HEK293T (cell line): Measurements from ENCODE around the gene THAP5.

ENCODE experiments used
- CTCF ChIA-PET: fragments of 350-600 bp; formaldehyde crosslinking; extraction: SDS; loops from one replicate; lab custom pipeline; 2021; ENCODE audit warnings: antibody characterized with exemption, inconsistent platforms; lab: Yijun Ruan, JAX
- POLR2A ChIA-PET: fragments of 350-600 bp; formaldehyde crosslinking; extraction: SDS; loops from one replicate; lab custom pipeline; 2020; ENCODE audit warnings: antibody characterized with exemption, inconsistent platforms; lab: Yijun Ruan, JAX
- DNase-seq: peaks from one replicate; pipeline ENCODE4 v3.0.0; 2012; ENCODE audit warnings: mixed read lengths; ENCODE audit errors: extremely low spot score
- ARNT ChIP-seq: fragments of 450-650 bp; IDR thresholded peaks from 2 replicates; pipeline ENCODE4 v1.6.1; 2017; ENCODE audit warnings: mild to moderate bottlenecking
- BHLHE40 ChIP-seq: fragments of 450-650 bp; IDR thresholded peaks from 2 replicates; pipeline ENCODE4 v1.6.1; 2016; ENCODE audit warnings: mild to moderate bottlenecking, moderate library complexity, borderline replicate concordance
- CTBP1 ChIP-seq: fragments of 450-650 bp; IDR thresholded peaks from 2 replicates; pipeline ENCODE4 v1.6.1; 2016; ENCODE audit warnings: borderline replicate concordance
- ELF4 ChIP-seq: fragments of 450-650 bp; IDR thresholded peaks from 2 replicates; pipeline ENCODE4 v1.6.1; 2017; ENCODE audit warnings: antibody characterized with exemption
- FOXA1 ChIP-seq: fragments of 450-650 bp; IDR thresholded peaks from 2 replicates; pipeline ENCODE4 v1.6.1; 2016; ENCODE audit warnings: mild to moderate bottlenecking
- FOXK2 ChIP-seq: fragments of 450-650 bp; IDR thresholded peaks from 2 replicates; pipeline ENCODE4 v1.6.1; 2016; ENCODE audit warnings: mild to moderate bottlenecking
- FOXM1 ChIP-seq: fragments of 450-650 bp; IDR thresholded peaks from 2 replicates; pipeline ENCODE4 v1.6.1; 2017; ENCODE audit warnings: mild to moderate bottlenecking, borderline replicate concordance
- HDGF ChIP-seq: fragments of 450-650 bp; IDR thresholded peaks from 2 replicates; pipeline ENCODE4 v1.6.1; 2017; ENCODE audit warnings: antibody characterized with exemption, borderline replicate concordance
- L3MBTL2 ChIP-seq: fragments of 450-650 bp; conservative IDR thresholded peaks from 2 replicates; pipeline ENCODE4 v1.6.1; 2016; ENCODE audit warnings: mild to moderate bottlenecking
- LEF1 ChIP-seq: fragments of 450-650 bp; IDR thresholded peaks from 2 replicates; pipeline ENCODE4 v1.6.1; 2017; ENCODE audit warnings: mild to moderate bottlenecking, borderline replicate concordance
- NFRKB ChIP-seq: fragments of 450-650 bp; IDR thresholded peaks from 2 replicates; pipeline ENCODE4 v1.6.1; 2016; ENCODE audit warnings: mild to moderate bottlenecking, moderate library complexity
- PKNOX1 ChIP-seq: fragments of 450-650 bp; IDR thresholded peaks from 2 replicates; pipeline ENCODE4 v1.6.1; 2016
- SP1 ChIP-seq: fragments of 450-650 bp; IDR thresholded peaks from 2 replicates; pipeline ENCODE4 v1.6.1; 2017
- SUZ12 ChIP-seq: fragments of 450-650 bp; IDR thresholded peaks from 2 replicates; pipeline ENCODE4 v1.6.1; 2016; ENCODE audit warnings: mild to moderate bottlenecking
- TARDBP ChIP-seq: fragments of 450-650 bp; IDR thresholded peaks from 2 replicates; pipeline ENCODE4 v1.6.1; 2016
- ZNF384 ChIP-seq: fragments of 450-650 bp; IDR thresholded peaks from 2 replicates; pipeline ENCODE4 v1.6.1; 2016

Gene THAP5

GRCh38 chr7:108598153-108598552, 28.6 kb upstream of the THAP5 start:
- POLR2A ChIA-PET, result no interaction called here
- CTCF ChIA-PET, result no interaction called here
- TF ChIP-seq FOXM1 (no peak), HDGF (no peak), ARNT (no peak), BHLHE40 (no peak), CTBP1 (no peak), ZNF384 (no peak), PKNOX1 (no peak), TARDBP (no peak), FOXA1 (no peak), LEF1 (no peak), FOXK2 (no peak), NFRKB (no peak), SP1 (no peak), L3MBTL2 (no peak)
- DNase-seq, result no peak

DNA sequence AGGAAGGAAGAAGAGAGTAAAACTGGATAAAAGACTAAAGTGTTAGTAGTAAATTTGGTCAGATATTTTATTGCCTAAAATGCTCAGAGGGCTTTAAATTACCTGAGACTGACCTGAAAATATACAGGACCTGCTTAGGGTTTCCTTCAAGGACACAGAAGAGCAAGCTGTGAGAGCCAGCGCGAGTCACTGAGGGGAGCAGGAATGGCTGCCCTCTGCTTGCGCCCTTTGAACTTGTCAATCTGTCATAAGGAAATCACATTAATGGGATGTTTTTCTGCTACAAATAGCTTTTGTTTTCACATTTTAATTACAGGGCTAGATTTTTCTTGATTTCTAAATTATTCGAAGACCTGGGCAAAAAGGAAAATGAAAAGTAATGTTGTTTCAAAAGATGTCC, 27.1 kb upstream of the THAP5 start:
- ChIA-PET CTCF (no interaction called here), POLR2A (no interaction called here)
- no peak for DNase-seq
- no peak for TF ChIP-seq BHLHE40
- no peak for TF ChIP-seq NFRKB
- no peak for TF ChIP-seq TARDBP
- no peak for TF ChIP-seq PKNOX1
- TF ChIP-seq CTBP1, result no peak
- TF ChIP-seq LEF1, result no peak
- TF ChIP-seq FOXK2, result no peak
- TF ChIP-seq ZNF384, result no peak
- no peak for TF ChIP-seq L3MBTL2
- TF ChIP-seq FOXM1, result no peak
- no peak for TF ChIP-seq ARNT
- TF ChIP-seq HDGF, result no peak
- no peak for TF ChIP-seq SUZ12

DNA sequence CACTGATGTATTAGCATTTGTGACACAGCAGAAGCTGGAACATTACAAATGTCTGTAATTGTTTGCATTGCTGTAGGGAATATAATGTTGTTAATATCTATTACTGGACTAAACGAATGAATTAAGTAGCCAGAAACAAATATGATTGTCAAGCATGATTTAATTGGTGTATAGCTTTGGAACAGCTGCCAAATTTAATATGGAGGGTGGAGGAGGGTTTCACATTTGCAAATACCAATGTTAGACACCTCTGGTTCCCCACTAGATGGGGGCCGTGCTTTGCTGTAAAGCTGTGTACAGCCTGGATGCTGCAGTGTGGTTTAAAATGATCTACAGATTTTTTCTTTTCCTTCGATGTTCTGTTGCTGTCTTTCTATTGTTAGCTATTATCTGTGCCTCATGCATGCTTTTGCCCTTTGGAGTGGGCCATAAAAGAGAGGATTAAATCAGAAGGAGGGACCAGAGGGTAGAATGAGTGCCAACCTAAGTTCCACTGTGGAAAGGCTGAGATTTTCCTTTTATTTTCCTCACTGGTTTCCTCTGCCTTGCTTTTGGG, 23.2 kb upstream of the THAP5 start:
- POLR2A ChIA-PET, result no interaction called here
- CTCF ChIA-PET, result interaction anchor here (0.7 kb wide), 1 partner anchor 13 kb away, joined by 3 read pairs; no protein-coding TSS in a partner anchor
- TF ChIP-seq LEF1, result no peak
- TF ChIP-seq FOXK2, result no peak
- TF ChIP-seq ARNT, result no peak
- no peak for TF ChIP-seq ZNF384
- no peak for TF ChIP-seq SUZ12
- TF ChIP-seq L3MBTL2, result no peak
- no peak for TF ChIP-seq PKNOX1
- TF ChIP-seq BHLHE40, result no peak
- no peak for TF ChIP-seq FOXA1
- no peak for TF ChIP-seq TARDBP
- TF ChIP-seq SP1, result no peak
- TF ChIP-seq FOXM1, result no peak
- TF ChIP-seq ELF4, result no peak
- TF ChIP-seq NFRKB, result no peak
- no peak for TF ChIP-seq HDGF
- no peak for TF ChIP-seq CTBP1
- DNase-seq, result peak; percentile 10

DNA sequence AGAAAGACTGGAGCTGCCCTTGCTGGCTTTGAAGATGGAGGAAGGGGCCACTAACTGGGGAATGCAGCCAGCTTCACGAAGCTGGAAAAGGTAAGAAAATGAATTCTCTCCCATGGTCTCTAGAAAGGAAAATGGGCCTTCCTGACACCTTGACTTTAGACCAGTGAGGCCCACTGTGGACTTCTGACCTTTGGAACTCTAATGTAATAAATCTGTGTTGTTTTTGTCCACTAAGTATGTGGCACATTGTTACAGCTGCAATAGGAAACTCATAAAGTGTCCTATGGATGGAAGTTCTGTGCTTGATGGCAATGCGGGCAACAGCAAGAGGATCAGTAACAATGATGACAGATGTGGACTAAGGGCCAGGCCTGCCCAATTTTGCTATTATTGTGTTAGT, 21.1 kb upstream of the THAP5 start:
- POLR2A ChIA-PET, result no interaction called here
- CTCF ChIA-PET, result no interaction called here
- DNase-seq, result no peak
- TF ChIP-seq FOXM1 (no peak), FOXK2 (no peak), NFRKB (no peak), ARNT (no peak), HDGF (no peak)

DNA sequence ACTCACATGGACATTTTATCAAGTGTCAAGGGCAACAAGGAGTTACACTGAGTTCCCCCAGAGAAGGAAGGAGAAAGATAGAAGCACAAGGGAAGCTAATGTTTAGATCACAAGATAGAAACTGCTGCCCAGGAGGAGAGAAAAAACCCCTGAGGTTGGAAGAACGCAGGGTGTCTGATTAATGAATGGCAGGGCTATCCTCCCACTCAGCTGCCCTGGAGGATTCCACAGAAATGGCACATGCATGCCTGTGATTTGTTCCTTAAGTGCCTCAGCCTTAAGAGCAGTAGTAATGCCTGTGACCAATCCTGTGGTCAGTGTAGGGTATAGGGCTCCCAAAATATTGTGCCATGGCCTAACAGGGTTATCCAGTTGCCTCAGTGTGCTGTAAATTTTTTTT, 20.4 kb upstream of the THAP5 start:
- POLR2A ChIA-PET, result no interaction called here
- no peak for TF ChIP-seq BHLHE40
- no peak for TF ChIP-seq ARNT
- no peak for DNase-seq
- CTCF ChIA-PET, result no interaction called here

DNA sequence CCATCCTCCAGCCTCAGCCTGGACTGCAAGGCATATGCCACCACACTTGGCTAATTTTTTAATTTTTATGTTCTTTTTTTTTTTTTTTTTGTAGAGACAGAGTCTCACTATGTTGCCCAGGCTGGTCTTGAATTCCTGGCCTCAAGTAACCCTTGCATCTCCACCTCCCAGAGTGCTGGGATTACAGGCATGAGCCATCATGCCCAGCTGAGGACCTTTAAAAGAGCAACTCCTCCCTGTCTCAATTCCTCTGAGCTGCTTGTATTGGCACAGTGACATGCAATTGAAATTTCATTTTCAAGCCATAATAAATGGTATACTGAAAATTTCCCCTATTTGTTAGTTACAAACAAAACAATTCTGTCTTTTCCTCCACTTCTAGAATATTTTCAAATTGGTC, 19.7 kb upstream of the THAP5 start:
- CTCF ChIA-PET, result no interaction called here
- POLR2A ChIA-PET, result no interaction called here
- no peak for TF ChIP-seq FOXM1
- TF ChIP-seq FOXA1, result no peak
- TF ChIP-seq ELF4, result no peak
- no peak for TF ChIP-seq TARDBP
- TF ChIP-seq LEF1, result no peak
- no peak for TF ChIP-seq SP1
- TF ChIP-seq CTBP1, result no peak
- no peak for TF ChIP-seq HDGF
- TF ChIP-seq SUZ12, result no peak
- TF ChIP-seq BHLHE40, result no peak
- TF ChIP-seq PKNOX1, result no peak
- no peak for TF ChIP-seq FOXK2
- TF ChIP-seq ARNT, result no peak
- no peak for TF ChIP-seq NFRKB
- no peak for TF ChIP-seq L3MBTL2
- TF ChIP-seq ZNF384, result no peak
- DNase-seq, result no peak
